ENCODE data around the gene YJEFN3. TPM values are rescaled to one million over a fixed set of nuclear protein-coding genes. Genes with fewer than 3 reads are reported as not detected.

Gene YJEFN3
- total and polyA plus RNA-seq, 2 donors from 2014 or later, result 3.1 to 3.7 TPM

GRCh38 chr19:19487077-19487949 is 41.4 kb upstream of the YJEFN3 start:
- peaks cover 10 to 54% (median 45%) of the 10 kb centered on the region in 3 donors for H3K4me1 ChIP-seq (ENCODE audit: control insufficient read depth in 2 of 3, insufficient read depth in 2 of 3, low read depth in 1 of 3, low read length in 3 of 3)
- FAIRE-seq, result no peak
- no peaks in the 10 kb centered on the region for H3K9me3 ChIP-seq (ENCODE audit: control insufficient read depth in 2 of 3, insufficient read depth in 1 of 3, low read length in 3 of 3)
- no peak for TF ChIP-seq CTCF (IDR thresholded peaks at IDR 0.05; ENCODE audit: borderline replicate concordance, extremely low read depth, insufficient read depth)
- no peaks in the 10 kb centered on the region for H3K36me3 ChIP-seq (ENCODE audit: control insufficient read depth in 2 of 3, insufficient read depth in 3 of 3, low read length in 3 of 3)
- peak overlapping the region; percentile 80 to 91 for H3K27ac ChIP-seq (ENCODE audit: low read depth in 2 of 2, low read length in 2 of 2)
- H3K4me3 ChIP-seq (ENCODE audit: low read length in 3 of 3), result no peak overlapping the region
- H3K27me3 ChIP-seq (ENCODE audit: control insufficient read depth, insufficient read depth, low read length), result no peaks in the 10 kb centered on the region
- intact Hi-C loops (cut with DNase I), result no loop called here
- H3K9ac ChIP-seq (ENCODE audit: low read length in 3 of 3), result peak overlapping the region in 1 of 3 donors; percentile 70
- peak in 1 of 5 donors; percentile 69 for DNase-seq

DNA sequence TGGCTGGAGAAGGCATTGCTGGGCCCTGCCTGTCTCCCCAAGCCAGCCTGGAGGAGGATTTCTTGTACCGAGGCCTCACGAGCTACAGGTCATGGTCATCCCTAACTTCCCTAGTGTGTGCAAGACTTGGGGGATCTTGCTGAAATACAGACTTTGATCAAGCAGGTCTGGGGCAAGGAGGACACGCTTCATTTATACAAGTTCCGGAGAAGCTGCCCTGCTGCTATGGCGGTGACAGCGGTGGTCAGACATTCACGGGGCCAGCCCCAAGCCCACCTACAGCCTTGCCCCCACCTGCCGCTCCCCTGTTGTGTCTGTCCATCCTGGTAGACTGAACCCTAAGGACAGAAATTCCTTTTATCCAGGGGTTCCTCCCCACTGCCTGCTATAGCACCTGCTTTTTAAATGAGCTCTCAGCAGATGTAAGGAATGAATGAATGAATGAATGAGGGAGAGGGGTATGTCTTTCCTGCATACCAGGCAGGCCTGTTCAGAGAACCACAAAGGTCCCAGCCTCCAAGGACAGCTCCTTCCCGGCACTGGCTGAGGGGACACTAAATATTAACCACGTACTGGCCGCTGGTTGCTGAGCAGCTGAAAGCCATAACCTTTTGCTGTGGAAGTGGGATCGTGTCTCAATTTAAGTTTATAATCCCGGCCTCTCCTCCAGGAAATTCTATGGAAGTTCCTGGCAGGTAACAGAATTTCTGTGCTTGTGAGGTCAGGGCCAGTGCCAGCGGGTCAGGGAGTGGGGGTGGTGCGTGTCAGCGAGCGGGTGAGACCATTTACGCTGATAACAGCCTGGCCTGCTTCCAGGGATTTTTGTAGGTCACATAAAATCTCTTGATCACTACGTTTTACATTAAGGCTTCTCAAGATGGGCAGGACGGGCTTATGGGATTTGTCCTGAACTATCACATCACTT is 40.5 kb upstream of the YJEFN3 start:
- Histone ChIP-seq H3K9ac (ENCODE audit: low read length in 3 of 3) (peak overlapping the region in 2 of 3 donors; percentile 8 to 70), H3K36me3 (ENCODE audit: control insufficient read depth in 2 of 3, insufficient read depth in 3 of 3, low read length in 3 of 3) (peaks cover 0 to 2% (median 0%) of the 10 kb centered on the region in 3 donors), H3K4me1 (ENCODE audit: control insufficient read depth in 2 of 3, insufficient read depth in 2 of 3, low read depth in 1 of 3, low read length in 3 of 3) (peaks cover 10 to 54% (median 45%) of the 10 kb centered on the region in 3 donors), H3K9me3 (ENCODE audit: control insufficient read depth in 2 of 3, insufficient read depth in 1 of 3, low read length in 3 of 3) (no peaks in the 10 kb centered on the region), H3K27ac (ENCODE audit: low read depth in 2 of 2, low read length in 2 of 2) (peak overlapping the region; percentile 80 to 91), H3K4me3 (ENCODE audit: low read length in 3 of 3) (peak overlapping the region in 1 of 3 donors; percentile 30), H3K27me3 (ENCODE audit: control insufficient read depth, insufficient read depth, low read length) (no peaks in the 10 kb centered on the region)
- no peak for TF ChIP-seq CTCF (IDR thresholded peaks at IDR 0.05; ENCODE audit: borderline replicate concordance, extremely low read depth, insufficient read depth)
- intact Hi-C loops (cut with DNase I), result no loop called here
- DNase-seq (peak in 4 of 5 donors; percentile 47 to 71 (median 56)), FAIRE-seq (no peak)

- H3K4me1 ChIP-seq (ENCODE audit: control insufficient read depth in 2 of 3, insufficient read depth in 2 of 3, low read depth in 1 of 3, low read length in 3 of 3), result peaks cover 10 to 54% (median 45%) of the 10 kb centered on the region in 3 donors
- H3K36me3 ChIP-seq (ENCODE audit: control insufficient read depth in 2 of 3, insufficient read depth in 3 of 3, low read length in 3 of 3), result peaks cover 0 to 8% (median 3%) of the 10 kb centered on the region in 3 donors
- intact Hi-C loops (cut with DNase I), result no loop called here
- H3K27me3 ChIP-seq (ENCODE audit: control insufficient read depth, insufficient read depth, low read length), result no peaks in the 10 kb centered on the region
- DNase-seq, result peak; percentile 94 to 98 (median 97)
- H3K9me3 ChIP-seq (ENCODE audit: control insufficient read depth in 2 of 3, insufficient read depth in 1 of 3, low read length in 3 of 3), result no peaks in the 10 kb centered on the region
- peak overlapping the region; percentile 80 to 91 for H3K27ac ChIP-seq (ENCODE audit: low read depth in 2 of 2, low read length in 2 of 2)
- peak overlapping the region in 2 of 3 donors; percentile 32 to 40 for H3K4me3 ChIP-seq (ENCODE audit: low read length in 3 of 3)
- H3K9ac ChIP-seq (ENCODE audit: low read length in 3 of 3), result peak overlapping the region in 2 of 3 donors; percentile 26 to 70
- peak; percentile 93 for FAIRE-seq
- TF ChIP-seq CTCF (IDR thresholded peaks at IDR 0.05; ENCODE audit: borderline replicate concordance, extremely low read depth, insufficient read depth), result no peak
These were observed 39.6 kb upstream of the YJEFN3 start for GRCh38 chr19:19488875-19489690.
